GM15510 (cell line): ENCODE measurements around the gene PLA2G4E.

Experiments used
- POLR2A ChIP-seq: IDR thresholded peaks from 3 replicates; pipeline ENCODE4 v1.6.1; 2011; ENCODE audit warnings: borderline replicate concordance; ENCODE audit not compliant: insufficient read length; ENCODE audit errors: extremely low read depth

Gene PLA2G4E

DNA sequence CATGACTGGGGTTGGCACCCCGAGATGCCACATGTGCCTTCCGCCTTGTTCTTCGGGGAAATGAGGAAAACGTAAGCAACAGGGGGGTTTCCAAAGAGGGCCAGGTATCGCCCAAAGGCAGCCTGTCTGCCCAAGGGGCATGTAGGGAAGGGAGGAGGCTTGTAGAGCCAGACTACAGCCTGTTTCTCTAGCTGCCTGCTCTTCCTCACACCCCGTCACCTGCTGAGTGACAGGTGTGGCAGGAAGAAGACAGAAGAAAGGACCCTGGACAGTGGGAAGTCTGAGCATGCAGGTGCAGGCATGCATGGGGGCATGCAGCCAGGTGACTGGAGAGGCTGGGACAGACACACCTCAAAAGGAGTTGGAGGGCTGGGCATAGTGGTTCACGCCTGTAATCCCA, 9.8 kb downstream of the PLA2G4E start:
- TF ChIP-seq POLR2A = no peak

DNA sequence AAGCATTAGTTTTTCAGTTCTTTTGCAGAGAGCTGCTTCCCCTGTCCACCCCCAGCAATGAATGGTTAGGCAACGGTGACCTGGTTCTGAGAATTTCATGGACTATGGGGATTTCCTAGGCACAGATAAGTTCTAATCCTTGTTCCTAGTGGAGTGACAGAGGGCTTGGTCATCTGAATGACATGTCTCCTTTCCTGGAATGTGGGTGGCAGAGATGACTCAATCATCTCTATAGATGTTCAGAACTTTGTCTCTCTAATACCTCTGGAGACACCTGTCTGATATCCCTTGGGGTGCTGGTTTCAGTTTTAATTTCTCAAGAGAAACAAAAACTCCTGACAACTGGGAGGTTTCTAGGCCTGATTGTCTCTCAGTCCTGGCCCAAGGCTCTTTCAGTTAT, 10.4 kb downstream of the PLA2G4E start:
- no peak for TF ChIP-seq POLR2A

DNA sequence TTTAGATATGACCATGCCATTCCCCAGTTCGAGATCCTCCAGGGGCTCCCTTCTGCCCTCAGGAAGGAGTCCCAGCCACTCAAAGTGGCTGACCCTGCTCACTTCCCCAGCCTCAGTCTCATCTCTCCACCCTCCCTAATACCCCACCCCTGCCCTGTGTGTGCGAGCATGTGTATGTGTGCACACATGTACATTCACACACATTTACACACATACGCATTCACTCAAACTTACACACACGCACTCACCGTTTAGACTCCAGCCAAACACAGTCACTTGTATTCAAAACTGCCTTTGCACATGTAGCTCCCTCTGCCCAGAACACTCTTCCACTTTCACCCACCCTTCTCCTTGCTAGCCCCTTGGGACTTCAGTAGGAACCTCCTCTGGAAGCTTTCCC, 11.4 kb downstream of the PLA2G4E start:
- no peak for TF ChIP-seq POLR2A

DNA sequence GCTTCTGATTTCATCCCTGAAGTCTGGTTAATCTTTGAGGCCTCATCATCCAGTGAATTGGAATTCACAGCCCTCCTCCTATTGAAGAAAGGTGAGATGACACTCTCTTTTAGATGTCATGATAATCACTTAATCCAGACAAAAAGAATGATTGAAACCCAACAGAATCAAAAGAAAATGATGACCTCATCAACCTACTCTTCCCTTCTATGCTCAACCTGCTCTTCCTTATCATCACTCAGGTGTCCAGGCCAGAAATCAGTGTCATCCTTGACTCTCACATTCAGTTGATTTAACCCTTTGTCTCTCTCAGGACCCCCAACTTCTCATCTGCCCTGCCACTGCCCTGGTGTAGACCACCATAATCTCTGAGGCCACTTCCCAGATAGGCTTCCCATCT, 11.8 kb downstream of the PLA2G4E start:
- no peak for TF ChIP-seq POLR2A

- TF ChIP-seq POLR2A = no peak
These were observed 13.5 kb downstream of the PLA2G4E start for GRCh38 chr15:42007386-42007785.

- TF ChIP-seq POLR2A = no peak
These were observed 18.5 kb downstream of the PLA2G4E start for GRCh38 chr15:42002333-42002732.

DNA sequence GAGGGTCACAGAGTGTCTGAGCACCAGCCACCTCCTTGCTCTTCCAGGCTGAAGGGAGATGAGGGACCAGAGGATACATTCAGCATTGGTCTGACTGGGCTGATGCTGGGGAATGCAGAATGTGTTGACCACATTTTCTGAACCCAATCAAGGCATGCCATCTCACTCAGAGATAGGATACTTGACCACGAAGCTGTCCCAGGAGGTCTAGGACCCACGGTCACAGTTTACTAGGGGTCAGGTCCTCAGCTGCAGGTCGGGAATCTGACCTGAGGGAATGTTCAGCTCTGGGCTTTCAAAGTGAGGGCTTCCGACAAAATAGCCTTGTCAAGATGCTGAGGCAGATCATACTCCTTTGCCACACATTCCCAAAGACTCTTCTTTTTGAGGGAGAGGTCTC, 19.6 kb downstream of the PLA2G4E start:
- TF ChIP-seq POLR2A = no peak

GRCh38 chr15:41999290-42000285, 21.3 kb downstream of the PLA2G4E start:
- TF ChIP-seq POLR2A = no peak

DNA sequence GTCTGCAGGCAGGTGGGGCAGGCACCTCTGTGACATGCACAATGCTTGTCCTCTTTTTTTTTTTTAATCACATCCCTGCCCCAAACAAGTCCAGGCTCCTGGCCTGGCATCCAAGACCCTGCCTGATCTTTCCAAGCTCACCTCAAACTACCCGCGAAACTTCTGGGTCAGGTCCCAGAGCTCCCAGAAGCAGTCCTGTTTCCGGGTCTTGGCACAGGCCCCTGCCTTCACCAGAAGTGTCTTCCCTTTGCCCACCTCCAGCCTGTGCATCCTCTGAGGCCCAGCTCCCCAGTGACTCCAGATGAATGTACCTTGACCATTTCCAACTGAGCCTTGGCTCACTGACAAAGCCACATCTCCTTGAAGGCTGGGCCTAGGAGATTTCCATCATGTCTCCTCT, 23.0 kb downstream of the PLA2G4E start:
- TF ChIP-seq POLR2A = no peak

- TF ChIP-seq POLR2A = no peak
These were observed 23.8 kb downstream of the PLA2G4E start for GRCh38 chr15:41996921-41997592.

GRCh38 chr15:41996376-41996775, 24.5 kb downstream of the PLA2G4E start:
- no peak for TF ChIP-seq POLR2A

- no peak for TF ChIP-seq POLR2A
These were observed 25.4 kb downstream of the PLA2G4E start for GRCh38 chr15:41995476-41995855.

- no peak for TF ChIP-seq POLR2A
These were observed 25.9 kb downstream of the PLA2G4E start for GRCh38 chr15:41994772-41995475.

GRCh38 chr15:41994171-41994650, 26.6 kb downstream of the PLA2G4E start:
- no peak for TF ChIP-seq POLR2A
